ENCODE data around the gene DOK6.
A peak's percentile ranks its signal among the peaks of the same experiment; 100 is the strongest.

Gene DOK6

DNA sequence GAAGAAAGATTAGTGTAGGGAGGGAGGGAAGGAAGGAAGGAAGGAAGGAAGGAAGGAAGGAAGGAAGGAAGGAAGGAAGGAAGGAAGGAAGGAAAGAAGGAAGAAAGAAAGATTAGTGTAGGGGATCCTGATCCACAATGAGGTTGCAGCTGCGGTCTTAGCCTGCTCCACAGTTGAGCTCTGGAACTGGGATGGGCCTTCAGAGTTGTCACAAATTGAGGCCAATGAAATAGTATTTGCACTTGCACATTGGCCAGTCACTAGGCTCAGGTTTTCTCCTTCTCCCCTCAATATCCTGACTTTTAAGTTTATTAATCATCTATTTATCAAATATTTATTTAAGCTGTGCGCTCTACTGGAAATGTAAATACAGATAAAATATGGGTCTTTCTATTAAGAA lies 34.3 kb downstream of the DOK6 start:
- no peak for DNase-seq (ENCODE audit: low spot score)

- DNase-seq (ENCODE audit: low spot score) = peak; percentile 66
Measured at GRCh38 chr18:69444221-69444620, 43.5 kb downstream of the DOK6 start.

GRCh38 chr18:69447886-69448285 lies 47.2 kb downstream of the DOK6 start:
- no peak for DNase-seq (ENCODE audit: low spot score)

GRCh38 chr18:69455125-69455524 lies 54.4 kb downstream of the DOK6 start:
- no peak for DNase-seq (ENCODE audit: low spot score)

GRCh38 chr18:69469444-69469919 lies 68.8 kb downstream of the DOK6 start:
- no peak for DNase-seq (ENCODE audit: low spot score)

- DNase-seq (ENCODE audit: low spot score) = no peak
Measured at GRCh38 chr18:69480460-69480859, 79.8 kb downstream of the DOK6 start.

DNA sequence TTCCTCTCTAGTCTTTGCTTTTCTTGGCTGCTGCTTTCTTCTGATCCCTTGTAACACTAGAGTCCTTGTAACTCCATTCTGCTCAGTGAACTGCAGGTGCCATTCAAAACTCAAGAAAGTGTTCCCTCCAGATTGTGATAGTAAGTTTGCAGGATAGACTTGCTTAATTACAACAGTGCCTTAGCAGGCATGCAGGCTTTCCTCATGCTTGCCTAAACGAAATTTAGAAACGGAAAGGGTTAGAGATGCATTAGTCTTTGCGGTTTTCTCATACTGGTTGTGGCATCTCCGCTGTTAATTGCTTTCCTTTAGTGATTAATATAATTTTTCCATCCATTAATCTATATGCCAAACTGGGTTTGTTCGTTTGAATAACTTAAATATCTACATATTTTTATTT lies 82.9 kb downstream of the DOK6 start:
- DNase-seq (ENCODE audit: low spot score) = no peak

DNA sequence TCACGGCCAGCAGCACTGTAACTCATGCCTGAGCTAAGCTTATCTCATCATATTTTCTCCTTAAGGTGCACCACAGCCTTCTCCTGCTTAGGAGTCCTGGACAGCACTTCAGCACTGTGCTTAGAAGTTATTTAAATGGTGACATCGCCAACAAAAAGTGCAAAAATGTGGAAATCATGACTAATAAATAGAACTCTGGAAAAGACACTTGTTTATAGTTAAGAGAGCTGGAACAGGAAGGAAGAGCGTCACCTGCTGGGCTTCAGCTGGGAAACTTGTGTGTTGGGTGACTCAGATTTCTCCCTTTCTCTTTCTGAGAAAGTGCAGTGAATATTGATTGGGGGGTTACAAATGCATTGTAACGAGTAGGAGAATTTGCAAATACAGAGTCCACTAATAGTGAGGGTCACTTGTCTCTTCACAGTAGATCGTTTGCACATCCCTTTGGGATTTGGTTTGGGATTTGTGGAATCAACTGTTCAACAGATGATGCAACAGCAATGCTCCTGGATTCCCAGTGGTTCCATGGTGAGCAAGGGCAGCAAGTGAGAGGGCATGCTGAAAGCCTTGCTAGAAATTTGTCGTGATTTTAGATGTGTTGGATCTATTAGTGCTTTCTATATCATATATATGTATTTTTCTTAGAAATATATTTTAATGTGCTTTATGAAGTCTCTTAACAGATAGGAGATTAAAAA lies 84.2 kb downstream of the DOK6 start:
- peak; percentile 36 for DNase-seq (ENCODE audit: low spot score)

DNA sequence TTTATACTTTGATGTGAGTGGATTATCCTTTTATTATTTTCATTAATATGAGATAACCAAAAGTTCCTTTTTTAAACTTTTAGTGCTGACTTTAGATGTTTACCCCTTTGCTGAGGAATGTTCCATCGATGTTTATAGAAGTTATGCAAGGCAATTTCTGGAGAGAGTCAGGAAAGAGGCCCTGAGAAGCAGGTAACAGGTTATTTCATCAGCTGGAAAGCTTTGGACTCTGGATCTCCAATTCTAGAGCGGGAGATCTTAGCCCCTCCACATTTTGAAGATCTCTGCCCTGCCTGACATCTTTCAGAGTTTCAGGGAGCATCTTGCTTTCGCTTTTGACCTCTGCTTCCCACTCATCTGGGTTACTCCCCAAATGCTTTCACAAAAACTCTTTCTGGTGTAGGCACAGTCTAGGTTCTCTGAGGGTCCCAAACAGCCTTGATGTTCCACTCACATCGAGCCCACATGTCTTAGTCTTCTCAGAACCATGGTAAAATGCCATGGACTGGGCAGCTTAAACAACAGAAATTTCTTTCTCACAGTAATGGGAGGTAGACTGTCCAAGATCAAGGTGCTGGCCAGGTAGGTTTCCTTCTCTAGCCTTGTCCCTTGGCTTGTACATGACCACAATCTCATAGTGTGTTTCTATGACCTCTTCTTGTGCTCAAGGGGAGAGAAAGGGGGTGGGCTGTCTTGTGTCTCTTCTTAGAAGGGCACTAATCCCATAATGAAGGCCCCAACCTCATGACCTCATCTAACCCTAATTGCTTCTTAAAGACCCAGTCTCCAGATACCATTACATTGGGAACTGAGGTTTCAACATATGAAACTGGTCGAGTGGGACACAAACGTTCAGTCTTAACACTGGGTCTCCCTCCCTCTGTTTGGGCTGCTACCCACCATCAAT lies 87.1 kb downstream of the DOK6 start:
- no peak for DNase-seq (ENCODE audit: low spot score)

- DNase-seq (ENCODE audit: low spot score) = no peak
Measured at GRCh38 chr18:69490072-69490471, 89.4 kb downstream of the DOK6 start.

DNA sequence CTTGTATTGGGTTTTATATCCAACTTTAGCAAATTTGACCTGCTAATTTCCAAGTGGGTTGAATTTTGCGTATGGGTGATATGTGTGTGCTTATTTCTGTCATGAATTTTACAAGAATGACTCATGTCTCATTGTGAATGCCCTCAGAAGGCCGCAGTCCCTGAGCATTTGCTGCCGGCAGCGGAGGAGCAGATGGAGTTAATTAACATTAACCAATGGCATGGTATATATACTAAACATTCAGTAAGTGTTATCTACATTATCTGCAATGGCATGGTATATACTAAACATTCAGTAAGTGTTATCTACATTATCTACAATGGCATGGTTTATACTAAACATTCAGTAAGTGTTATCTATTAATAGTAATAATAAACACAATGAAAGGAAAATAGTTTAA lies 90.1 kb downstream of the DOK6 start:
- DNase-seq (ENCODE audit: low spot score) = peak; percentile 48

GRCh38 chr18:69491576-69491975 lies 90.9 kb downstream of the DOK6 start:
- DNase-seq (ENCODE audit: low spot score) = no peak

DNA sequence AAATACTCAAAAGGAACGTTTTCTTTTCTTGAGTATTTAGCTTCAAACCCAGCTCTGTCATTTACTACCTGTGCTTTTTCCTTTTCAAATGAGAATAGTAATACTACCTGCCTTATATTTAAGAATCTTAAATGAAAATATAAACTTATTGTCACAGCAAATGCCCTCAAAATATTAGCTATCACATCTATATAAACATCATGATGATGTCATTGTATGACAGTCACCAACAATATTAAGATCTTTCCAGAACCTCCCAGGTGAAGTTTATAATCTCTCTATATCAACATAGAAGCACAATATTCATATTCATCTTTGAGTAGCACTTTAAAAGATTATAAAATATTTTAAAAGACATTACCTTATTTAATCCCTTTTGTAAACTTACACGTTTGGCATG lies 92.2 kb downstream of the DOK6 start:
- no peak for DNase-seq (ENCODE audit: low spot score)

DNA sequence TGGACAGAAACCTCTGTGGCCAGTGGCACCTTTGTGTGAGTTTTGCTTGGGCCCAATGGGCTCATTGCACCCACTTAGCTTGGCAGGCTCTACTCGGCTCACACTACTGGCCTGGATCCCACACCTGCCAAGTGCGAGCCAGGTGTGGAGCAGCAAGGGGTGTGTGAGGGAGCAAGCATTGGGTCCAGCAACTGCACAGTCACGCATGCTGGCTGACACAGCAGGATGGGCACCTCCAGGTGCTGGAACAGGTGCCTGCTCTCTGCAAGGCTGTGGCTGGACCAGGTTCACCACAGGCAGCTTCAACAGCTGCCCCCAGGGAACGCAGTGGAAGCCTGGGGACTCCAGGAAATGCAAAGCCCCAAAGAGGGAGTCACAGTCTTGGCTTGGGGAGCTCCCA lies 94.2 kb downstream of the DOK6 start:
- no peak for DNase-seq (ENCODE audit: low spot score)

DNA sequence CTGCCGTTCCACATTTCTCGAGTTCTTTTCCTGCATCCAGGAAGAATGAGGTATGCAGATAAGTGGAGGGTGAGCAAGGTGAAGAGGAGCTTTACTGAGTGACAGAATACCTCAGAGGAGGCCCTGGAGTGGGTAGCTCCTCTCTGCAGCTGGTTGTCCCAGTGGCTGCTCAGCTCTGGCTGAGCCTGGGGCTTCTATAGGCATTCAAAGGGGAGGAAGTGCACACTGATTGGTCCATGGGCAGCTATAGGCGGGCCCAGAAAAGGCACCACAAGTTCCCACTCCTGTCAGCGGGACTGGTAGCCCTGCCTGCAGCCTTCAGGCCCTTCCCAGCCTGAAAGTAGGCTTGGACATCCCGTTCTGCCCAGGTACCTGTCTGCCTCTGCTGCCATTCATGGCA lies 94.7 kb downstream of the DOK6 start:
- DNase-seq (ENCODE audit: low spot score) = no peak

DNA sequence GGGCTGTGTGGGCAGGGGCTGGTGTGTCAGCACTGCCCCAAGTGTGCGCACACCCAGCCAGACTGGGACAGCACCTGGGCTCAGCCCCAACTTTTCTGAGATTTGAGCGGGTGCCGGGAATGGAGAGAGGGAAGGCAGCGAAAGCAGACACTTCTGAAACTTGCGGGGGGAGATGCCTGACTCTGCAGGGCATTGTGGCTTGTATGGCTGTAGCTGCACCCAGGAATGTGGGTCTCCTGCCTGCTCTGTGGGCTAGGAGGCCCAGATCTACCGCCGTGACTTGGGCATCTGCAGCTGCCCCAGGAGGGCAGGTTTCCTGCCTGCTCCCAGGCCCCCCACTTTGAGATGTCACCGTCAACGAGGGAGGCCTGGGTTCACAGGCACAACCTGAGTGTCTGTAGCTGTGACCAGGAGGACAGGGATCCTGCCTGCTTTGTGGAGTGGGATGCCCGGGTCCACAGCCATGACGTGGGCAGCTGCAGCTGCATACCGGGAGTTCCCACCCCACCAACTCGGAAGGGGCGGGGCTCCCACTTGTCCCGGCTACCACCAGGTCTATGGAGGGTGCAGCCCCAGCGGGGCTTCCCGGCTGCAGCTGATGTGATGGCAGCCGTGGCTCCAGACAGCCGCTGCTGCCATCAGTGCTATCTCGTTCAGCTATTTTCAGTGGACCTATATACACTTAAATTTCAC lies 95.3 kb downstream of the DOK6 start:
- no peak for DNase-seq (ENCODE audit: low spot score)

DNA sequence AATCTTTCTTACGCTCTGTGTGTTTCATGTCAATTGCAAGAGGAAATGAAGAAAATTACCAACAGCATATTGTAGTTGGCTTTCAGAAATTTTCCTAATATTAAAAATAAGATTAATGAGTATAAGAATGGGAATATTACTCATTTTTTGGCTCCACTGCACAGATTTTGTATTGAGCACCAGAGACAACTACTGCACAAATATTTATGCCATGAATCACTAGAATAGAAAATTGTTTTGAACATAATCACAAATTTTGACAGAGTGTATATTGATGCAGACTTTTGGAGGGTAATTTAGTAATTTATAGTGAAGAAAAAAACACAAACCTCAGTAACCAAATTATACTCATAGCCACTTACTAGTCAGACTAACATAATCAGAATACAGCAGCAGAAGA lies 118.3 kb downstream of the DOK6 start:
- no peak for DNase-seq (ENCODE audit: low spot score)

DNA sequence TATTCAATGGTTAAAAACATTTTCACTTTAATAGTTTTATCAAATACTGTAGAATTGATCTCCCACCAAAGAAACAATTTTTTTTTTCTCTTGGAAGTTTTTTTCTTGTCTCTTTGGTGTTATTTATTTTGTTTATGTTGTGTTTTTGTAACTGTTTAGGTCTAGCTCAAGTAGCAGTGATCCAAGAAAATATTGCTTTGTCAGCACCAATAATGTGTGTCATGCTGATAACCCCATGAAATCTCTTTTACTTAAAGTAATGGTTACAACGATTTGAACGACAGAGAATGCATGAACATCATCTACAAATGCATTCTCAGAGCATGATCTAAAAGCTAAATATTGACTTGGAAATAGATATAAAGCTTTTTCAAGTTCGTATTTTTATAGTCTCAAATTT lies 122.9 kb downstream of the DOK6 start:
- no peak for DNase-seq (ENCODE audit: low spot score)

GRCh38 chr18:69528435-69528834 lies 127.7 kb downstream of the DOK6 start:
- peak; percentile 16 for DNase-seq (ENCODE audit: low spot score)

DNA sequence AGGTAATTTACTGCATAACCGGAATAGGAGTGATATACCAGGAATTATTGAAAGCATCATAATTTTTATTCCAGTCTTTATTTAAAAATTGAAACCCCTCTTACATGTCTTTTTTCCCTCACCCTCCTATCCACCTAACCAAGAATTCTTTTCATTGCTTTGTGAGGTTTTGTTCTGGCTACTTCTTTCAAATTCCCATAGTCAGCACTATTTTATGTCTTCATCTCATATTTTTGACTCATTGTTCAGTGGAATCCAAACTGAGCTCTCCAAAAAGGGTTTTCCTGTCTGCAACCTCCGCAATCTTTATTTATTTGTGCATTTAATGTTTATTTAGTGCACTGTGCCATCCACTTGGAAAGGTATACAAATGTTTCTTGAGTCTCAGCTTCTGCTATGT lies 128.5 kb downstream of the DOK6 start:
- DNase-seq (ENCODE audit: low spot score) = no peak

GRCh38 chr18:69531973-69532372 lies 131.3 kb downstream of the DOK6 start:
- no peak for DNase-seq (ENCODE audit: low spot score)

DNA sequence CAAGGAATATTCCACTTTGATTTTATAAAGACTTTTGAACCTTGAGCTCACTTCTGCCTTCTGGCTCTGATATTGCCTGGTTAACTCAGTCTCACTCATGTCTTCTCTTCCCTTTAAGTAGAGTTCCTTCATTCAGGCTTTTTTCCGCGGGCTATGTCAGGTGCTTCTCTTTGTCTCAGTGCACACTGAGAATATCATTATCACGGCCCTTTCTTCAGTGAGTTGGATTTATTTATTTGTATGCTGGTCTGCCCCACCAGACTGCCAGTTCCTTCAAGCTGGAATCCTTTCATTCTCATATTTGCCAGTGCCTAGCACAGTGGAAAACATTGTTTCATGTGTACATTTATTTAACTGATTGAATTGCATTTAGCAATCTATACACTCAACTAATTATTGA lies 136.5 kb downstream of the DOK6 start:
- DNase-seq (ENCODE audit: low spot score) = no peak

DNA sequence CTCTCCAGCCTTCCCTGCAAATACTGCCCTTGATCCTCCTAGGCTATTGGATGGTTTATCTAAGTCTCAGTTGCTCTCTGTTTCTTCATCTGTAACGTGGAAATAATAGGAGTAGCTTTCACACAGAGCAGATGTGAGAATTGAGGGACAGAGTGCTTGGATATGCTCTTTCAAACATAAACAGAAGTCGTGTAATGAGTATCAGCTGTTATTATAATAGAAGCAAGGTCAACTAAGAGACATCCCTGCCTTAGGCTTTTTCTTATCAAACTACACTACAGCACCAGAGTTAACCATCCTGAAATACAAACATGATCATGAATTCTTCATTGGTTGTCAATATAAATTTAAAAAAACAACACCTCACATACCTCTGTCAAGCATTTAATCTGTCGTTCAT lies 138.2 kb downstream of the DOK6 start:
- no peak for DNase-seq (ENCODE audit: low spot score)
